HepG2 (cell line): ENCODE measurements around the gene CALN1. TPM values are rescaled to one million over a fixed set of nuclear protein-coding genes. Genes with fewer than 3 reads are reported as not detected.

ENCODE experiments used
- ATAC-seq: fragments of 200-7000 bp; cut with Tn5 transposase; 3 replicates; pipeline ENCODE4 v1.9.1; 2020; ENCODE audit warnings: mild to moderate bottlenecking, moderate library complexity
- BruUV-seq: library from RNA; stranded (reverse); fragments of 400-500 nt; replicated peaks from 2 replicates; lab custom pipeline; 2021; lab: Mats Ljungman, UMichigan
- CTCF ChIA-PET: fragments of 300-600 bp; formaldehyde crosslinking; extraction: SDS; loops from one replicate; lab custom pipeline; 2021; ENCODE audit warnings: low total read pairs, inconsistent platforms, low intra/inter-chr PET ratio; lab: Yijun Ruan, JAX
- POLR2A ChIA-PET: fragments of 350-600 bp; sonication (Branson Sonifier 250); formaldehyde crosslinking; loops from one replicate; lab custom pipeline; 2020; ENCODE audit warnings: antibody characterized with exemption, inconsistent platforms; lab: Yijun Ruan, JAX
- DNase-seq: peaks from one replicate; pipeline ENCODE4 v3.0.0-alpha.2; 2015; ENCODE audit warnings: low spot score
- FAIRE-seq: peaks from 3 replicates; lab custom pipeline; 2011; peaks lifted over from hg19 to GRCh38; lab: Jason Lieb, UNC
- H2AFZ ChIP-seq: one replicate; pipeline ENCODE4 v1.6.1; 2011; ENCODE audit warnings: low read length, inconsistent platforms
- H3K27ac ChIP-seq: fragments of 300-600 bp; 3 replicates; pipeline ENCODE4 v1.8.0; 2011; ENCODE audit warnings: mixed run types, mild to moderate bottlenecking, mixed read lengths, low read length, inconsistent platforms; ENCODE audit not compliant: insufficient read depth; ENCODE audit errors: extremely low read length
- H3K27me3 ChIP-seq, 2 experiments: fragments of 200-600 bp in 1 of 2; 2 replicates in 1 of 2; 3 replicates in 1 of 2; pipeline versions ENCODE4 v1.6.0 to v1.8.0; 2011; ENCODE audit warnings: low read length in 2 of 2, mild to moderate bottlenecking in 2 of 2, moderate library complexity in 2 of 2, inconsistent platforms in 1 of 2; ENCODE audit not compliant: insufficient read depth in 2 of 2, control insufficient read depth in 1 of 2
- H3K36me3 ChIP-seq, 2 experiments: fragments of 200-600 bp in 1 of 2; replicated peaks in 1 of 2; 2 replicates in 1 of 2; 3 replicates in 1 of 2; pipeline versions ENCODE4 v1.5.1 to v1.8.0; 2011; ENCODE audit warnings: low read length in 2 of 2, inconsistent platforms in 1 of 2; ENCODE audit not compliant: insufficient read depth in 2 of 2, control insufficient read depth in 1 of 2
- H3K4me1 ChIP-seq: 2 replicates; pipeline ENCODE4 v1.5.1; 2012; ENCODE audit warnings: low read length, inconsistent platforms; ENCODE audit not compliant: insufficient read depth
- H3K4me2 ChIP-seq: 2 replicates; pipeline ENCODE4 v1.6.0; 2011; ENCODE audit warnings: low read depth, low read length, inconsistent platforms
- H3K4me3 ChIP-seq, 3 experiments: fragments of 200-600 bp in 1 of 3; sonication (generic), shearing (Covaris generic) in 1 of 3; replicated peaks in 1 of 3; 2 replicates each; pipeline ENCODE4 v1.5.1; 2011 to 2016; ENCODE audit warnings: low read length in 3 of 3, inconsistent platforms in 2 of 3, low read depth in 2 of 3, mild to moderate bottlenecking in 2 of 3, control low read depth in 1 of 3, mixed read lengths in 1 of 3; ENCODE audit not compliant: insufficient read depth in 1 of 3
- H3K79me2 ChIP-seq: one replicate; pipeline ENCODE4 v1.6.1; 2011; ENCODE audit warnings: low read length, inconsistent platforms; ENCODE audit not compliant: insufficient read depth
- H3K9ac ChIP-seq: 2 replicates; pipeline ENCODE4 v1.6.0; 2011; ENCODE audit warnings: mild to moderate bottlenecking, low read depth, low read length, inconsistent platforms; ENCODE audit not compliant: insufficient read depth
- H3K9me3 ChIP-seq: 2 replicates; pipeline ENCODE4 v1.5.1; 2012; ENCODE audit warnings: mild to moderate bottlenecking, low read length
- H4K20me1 ChIP-seq: 2 replicates; pipeline ENCODE4 v1.6.0; 2011; ENCODE audit warnings: inconsistent platforms, mild to moderate bottlenecking, low read length, moderate library complexity; ENCODE audit not compliant: insufficient read depth
- KMT2B ChIP-seq: IDR thresholded peaks from 2 replicates; pipeline ENCODE4 v1.6.1; 2016; ENCODE audit warnings: missing genetic modification reagents, missing compliant biosample characterization
- ZBTB7B ChIP-seq: sonication (generic); formaldehyde crosslinking; IDR thresholded peaks from 2 replicates; pipeline ENCODE4 v1.4.0; 2020; ENCODE audit warnings: missing genetic modification reagents
- ZMYM3 ChIP-seq: sonication (generic); formaldehyde crosslinking; IDR thresholded peaks from 2 replicates; pipeline ENCODE4 v1.5.1; 2020; ENCODE audit warnings: mild to moderate bottlenecking, missing genetic modification reagents
- WGBS: methylation state at CpG from one replicate; pipeline ENCODE4 v1.1.6; 2017; ENCODE audit warnings: low lambda C conversion rate; 5-methylcytosine and 5-hydroxymethylcytosine counted together
- in situ Hi-C: cut with HindIII; loops from 2 replicates; pipeline ENCODE4 v1.10.0; 2017; ENCODE audit warnings: low pct_unique_long_range_greater_than_20kb; ENCODE audit not compliant: extremely low pct_ligation_motif_present
- intact Hi-C: fragments of 100-400 bp; cut with micrococcal nuclease; formaldehyde crosslinking; loops from one replicate; pipeline ENCODE4 v1.10.0; 2022; ENCODE audit not compliant: unreplicated experiment
- polyA plus RNA-seq, 8 experiments: library from polyadenylated mRNA; depleted of rRNA in 3 of 8; stranded (reverse) in 7 of 8; unstranded in 1 of 8; fragments of >200 nt; fragmentation: Illumina TruSeq in 4 of 8; extraction: Trizol in 4 of 8; gene quantifications; 2 replicates each; pipeline versions ENCODE4 v1.2.1 to v1.2.3, GENCODE V29; 2011 to 2016; ENCODE audit warnings: low read depth in 4 of 8, missing spikeins in 1 of 8, mixed read lengths in 1 of 8; ENCODE audit not compliant: insufficient read depth in 1 of 8
- total RNA-seq, 5 experiments: library from RNA; depleted of rRNA; stranded (reverse); fragments of >200 nt; fragmentation: Illumina TruSeq; extraction: Trizol; gene quantifications; 2 replicates each; pipeline ENCODE4 v1.2.3, GENCODE V29; 2016; ENCODE audit warnings: low read depth in 1 of 5
- TF ChIP-seq, protein P1 (sequence below): sonication (generic); formaldehyde crosslinking; conservative IDR thresholded peaks from 2 replicates; pipeline ENCODE4 v1.8.0; 2022; ENCODE audit warnings: low read depth, missing genetic modification reagents
- TF ChIP-seq, protein P2 (sequence below): sonication (generic); formaldehyde crosslinking; IDR thresholded peaks from 2 replicates; pipeline ENCODE4 v1.5.0; 2020; ENCODE audit warnings: mild to moderate bottlenecking, missing genetic modification reagents, moderate library complexity
- TF ChIP-seq, protein P3 (sequence below): sonication (generic); formaldehyde crosslinking; IDR thresholded peaks from 2 replicates; pipeline ENCODE4 v1.9.0; 2021; ENCODE audit warnings: missing genetic modification reagents, borderline replicate concordance
- TF ChIP-seq, protein P4 (sequence below): sonication (generic); formaldehyde crosslinking; IDR thresholded peaks from 2 replicates; pipeline ENCODE4 v1.4.0; 2020; ENCODE audit warnings: missing genetic modification reagents
- TF ChIP-seq, protein P5 (sequence below), 2 experiments: sonication (generic) in 1 of 2; formaldehyde crosslinking in 1 of 2; IDR thresholded peaks; 2 replicates each; pipeline versions ENCODE4 v1.6.1 to v1.9.0; 2014 to 2022; ENCODE audit warnings: antibody characterized with exemption in 1 of 2, borderline replicate concordance in 1 of 2, inconsistent platforms in 1 of 2, low read depth in 1 of 2, missing genetic modification reagents in 1 of 2

CALN1 gene
- total and polyA plus RNA-seq, 2 of the 13 experiments (the other 11 are each of a cell fraction or from before 2014, with no cell fraction given), result not detected

DNA sequence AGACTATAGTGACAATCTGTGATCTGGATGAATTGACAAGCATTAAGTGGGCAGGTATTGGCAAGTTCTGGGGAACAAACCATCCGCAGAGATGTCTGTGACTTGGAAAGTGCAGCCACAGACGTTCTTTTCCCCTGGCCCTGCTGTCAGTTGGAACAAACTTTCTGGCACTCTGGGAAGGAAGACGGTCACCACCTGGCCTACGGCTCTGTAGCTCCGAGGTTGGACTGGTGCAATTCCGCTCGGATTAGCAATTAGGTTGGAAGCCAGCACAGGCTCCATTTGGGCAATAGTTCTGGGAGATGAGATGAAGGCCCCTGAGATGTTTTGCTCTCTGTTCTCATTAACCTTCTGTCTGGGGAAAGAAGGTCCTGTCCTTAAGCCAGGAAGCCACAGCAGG, 437.5 kb downstream of the CALN1 start:
- in situ Hi-C loops (no loop called here), intact Hi-C loops (no loop called here)
- Histone ChIP-seq H3K4me1 (no peaks in the 10 kb centered on the region), H3K27me3 (0 out of 5 replicates have a peak, but pooled peaks cover 0 to 6% of the 10 kb centered on the region in 2 experiments), H3K4me3 (no peak overlapping the region), H2AFZ (no peak overlapping the region), H3K36me3 (no peaks in the 10 kb centered on the region), H3K79me2 (no peaks in the 10 kb centered on the region), H3K27ac (no peak overlapping the region), H3K9ac (no peak overlapping the region), H4K20me1 (no peaks in the 10 kb centered on the region), H3K4me2 (no peak overlapping the region), H3K9me3 (no peaks in the 10 kb centered on the region)
- ChIA-PET POLR2A (no interaction called here), CTCF (no interaction called here)
- no peak for DNase-seq
- no TSS peak for BruUV-seq
- ATAC-seq, result no peak
- 4% methylated on average over 4 of the region's 7 CpGs for whole genome bisulfite sequencing
- no peak for FAIRE-seq
- TF ChIP-seq, protein P1, sequence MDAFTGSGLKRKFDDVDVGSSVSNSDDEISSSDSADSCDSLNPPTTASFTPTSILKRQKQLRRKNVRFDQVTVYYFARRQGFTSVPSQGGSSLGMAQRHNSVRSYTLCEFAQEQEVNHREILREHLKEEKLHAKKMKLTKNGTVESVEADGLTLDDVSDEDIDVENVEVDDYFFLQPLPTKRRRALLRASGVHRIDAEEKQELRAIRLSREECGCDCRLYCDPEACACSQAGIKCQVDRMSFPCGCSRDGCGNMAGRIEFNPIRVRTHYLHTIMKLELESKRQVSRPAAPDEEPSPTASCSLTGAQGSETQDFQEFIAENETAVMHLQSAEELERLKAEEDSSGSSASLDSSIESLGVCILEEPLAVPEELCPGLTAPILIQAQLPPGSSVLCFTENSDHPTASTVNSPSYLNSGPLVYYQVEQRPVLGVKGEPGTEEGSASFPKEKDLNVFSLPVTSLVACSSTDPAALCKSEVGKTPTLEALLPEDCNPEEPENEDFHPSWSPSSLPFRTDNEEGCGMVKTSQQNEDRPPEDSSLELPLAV (CRISPR knock-in tag), result no peak
- no peak for TF ChIP-seq ZBTB7B
- TF ChIP-seq, protein P2, sequence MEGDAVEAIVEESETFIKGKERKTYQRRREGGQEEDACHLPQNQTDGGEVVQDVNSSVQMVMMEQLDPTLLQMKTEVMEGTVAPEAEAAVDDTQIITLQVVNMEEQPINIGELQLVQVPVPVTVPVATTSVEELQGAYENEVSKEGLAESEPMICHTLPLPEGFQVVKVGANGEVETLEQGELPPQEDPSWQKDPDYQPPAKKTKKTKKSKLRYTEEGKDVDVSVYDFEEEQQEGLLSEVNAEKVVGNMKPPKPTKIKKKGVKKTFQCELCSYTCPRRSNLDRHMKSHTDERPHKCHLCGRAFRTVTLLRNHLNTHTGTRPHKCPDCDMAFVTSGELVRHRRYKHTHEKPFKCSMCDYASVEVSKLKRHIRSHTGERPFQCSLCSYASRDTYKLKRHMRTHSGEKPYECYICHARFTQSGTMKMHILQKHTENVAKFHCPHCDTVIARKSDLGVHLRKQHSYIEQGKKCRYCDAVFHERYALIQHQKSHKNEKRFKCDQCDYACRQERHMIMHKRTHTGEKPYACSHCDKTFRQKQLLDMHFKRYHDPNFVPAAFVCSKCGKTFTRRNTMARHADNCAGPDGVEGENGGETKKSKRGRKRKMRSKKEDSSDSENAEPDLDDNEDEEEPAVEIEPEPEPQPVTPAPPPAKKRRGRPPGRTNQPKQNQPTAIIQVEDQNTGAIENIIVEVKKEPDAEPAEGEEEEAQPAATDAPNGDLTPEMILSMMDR (CRISPR knock-in tag), result no peak
- TF ChIP-seq ZMYM3 (CRISPR knock-in tag), result no peak
- TF ChIP-seq KMT2B, result no peak
- TF ChIP-seq, protein P3, sequence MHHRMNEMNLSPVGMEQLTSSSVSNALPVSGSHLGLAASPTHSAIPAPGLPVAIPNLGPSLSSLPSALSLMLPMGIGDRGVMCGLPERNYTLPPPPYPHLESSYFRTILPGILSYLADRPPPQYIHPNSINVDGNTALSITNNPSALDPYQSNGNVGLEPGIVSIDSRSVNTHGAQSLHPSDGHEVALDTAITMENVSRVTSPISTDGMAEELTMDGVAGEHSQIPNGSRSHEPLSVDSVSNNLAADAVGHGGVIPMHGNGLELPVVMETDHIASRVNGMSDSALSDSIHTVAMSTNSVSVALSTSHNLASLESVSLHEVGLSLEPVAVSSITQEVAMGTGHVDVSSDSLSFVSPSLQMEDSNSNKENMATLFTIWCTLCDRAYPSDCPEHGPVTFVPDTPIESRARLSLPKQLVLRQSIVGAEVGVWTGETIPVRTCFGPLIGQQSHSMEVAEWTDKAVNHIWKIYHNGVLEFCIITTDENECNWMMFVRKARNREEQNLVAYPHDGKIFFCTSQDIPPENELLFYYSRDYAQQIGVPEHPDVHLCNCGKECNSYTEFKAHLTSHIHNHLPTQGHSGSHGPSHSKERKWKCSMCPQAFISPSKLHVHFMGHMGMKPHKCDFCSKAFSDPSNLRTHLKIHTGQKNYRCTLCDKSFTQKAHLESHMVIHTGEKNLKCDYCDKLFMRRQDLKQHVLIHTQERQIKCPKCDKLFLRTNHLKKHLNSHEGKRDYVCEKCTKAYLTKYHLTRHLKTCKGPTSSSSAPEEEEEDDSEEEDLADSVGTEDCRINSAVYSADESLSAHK (CRISPR knock-in tag), result no peak
- TF ChIP-seq, protein P4, sequence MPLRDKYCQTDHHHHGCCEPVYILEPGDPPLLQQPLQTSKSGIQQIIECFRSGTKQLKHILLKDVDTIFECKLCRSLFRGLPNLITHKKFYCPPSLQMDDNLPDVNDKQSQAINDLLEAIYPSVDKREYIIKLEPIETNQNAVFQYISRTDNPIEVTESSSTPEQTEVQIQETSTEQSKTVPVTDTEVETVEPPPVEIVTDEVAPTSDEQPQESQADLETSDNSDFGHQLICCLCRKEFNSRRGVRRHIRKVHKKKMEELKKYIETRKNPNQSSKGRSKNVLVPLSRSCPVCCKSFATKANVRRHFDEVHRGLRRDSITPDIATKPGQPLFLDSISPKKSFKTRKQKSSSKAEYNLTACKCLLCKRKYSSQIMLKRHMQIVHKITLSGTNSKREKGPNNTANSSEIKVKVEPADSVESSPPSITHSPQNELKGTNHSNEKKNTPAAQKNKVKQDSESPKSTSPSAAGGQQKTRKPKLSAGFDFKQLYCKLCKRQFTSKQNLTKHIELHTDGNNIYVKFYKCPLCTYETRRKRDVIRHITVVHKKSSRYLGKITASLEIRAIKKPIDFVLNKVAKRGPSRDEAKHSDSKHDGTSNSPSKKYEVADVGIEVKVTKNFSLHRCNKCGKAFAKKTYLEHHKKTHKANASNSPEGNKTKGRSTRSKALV, result no peak
- TF ChIP-seq, protein P5, sequence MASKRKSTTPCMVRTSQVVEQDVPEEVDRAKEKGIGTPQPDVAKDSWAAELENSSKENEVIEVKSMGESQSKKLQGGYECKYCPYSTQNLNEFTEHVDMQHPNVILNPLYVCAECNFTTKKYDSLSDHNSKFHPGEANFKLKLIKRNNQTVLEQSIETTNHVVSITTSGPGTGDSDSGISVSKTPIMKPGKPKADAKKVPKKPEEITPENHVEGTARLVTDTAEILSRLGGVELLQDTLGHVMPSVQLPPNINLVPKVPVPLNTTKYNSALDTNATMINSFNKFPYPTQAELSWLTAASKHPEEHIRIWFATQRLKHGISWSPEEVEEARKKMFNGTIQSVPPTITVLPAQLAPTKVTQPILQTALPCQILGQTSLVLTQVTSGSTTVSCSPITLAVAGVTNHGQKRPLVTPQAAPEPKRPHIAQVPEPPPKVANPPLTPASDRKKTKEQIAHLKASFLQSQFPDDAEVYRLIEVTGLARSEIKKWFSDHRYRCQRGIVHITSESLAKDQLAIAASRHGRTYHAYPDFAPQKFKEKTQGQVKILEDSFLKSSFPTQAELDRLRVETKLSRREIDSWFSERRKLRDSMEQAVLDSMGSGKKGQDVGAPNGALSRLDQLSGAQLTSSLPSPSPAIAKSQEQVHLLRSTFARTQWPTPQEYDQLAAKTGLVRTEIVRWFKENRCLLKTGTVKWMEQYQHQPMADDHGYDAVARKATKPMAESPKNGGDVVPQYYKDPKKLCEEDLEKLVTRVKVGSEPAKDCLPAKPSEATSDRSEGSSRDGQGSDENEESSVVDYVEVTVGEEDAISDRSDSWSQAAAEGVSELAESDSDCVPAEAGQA (IDR thresholded peaks at IDR 0.05; ENCODE audit: low read depth), result no peak
- TF ChIP-seq, protein P5 (CRISPR knock-in tag; IDR thresholded peaks at IDR 0.05; ENCODE audit: borderline replicate concordance), result no peak
